GM12878 (cell line): ENCODE data around the gene STAG2. TPM values are rescaled to one million over a fixed set of nuclear protein-coding genes. Genes with fewer than 3 reads are reported as not detected.
A peak's percentile ranks its signal among the peaks of the same experiment; 100 is the strongest.

Experiments
- ATAC-seq: fragments of 200-7000 bp; cut with Tn5 transposase; 3 replicates; pipeline ENCODE4 v1.9.1; 2020; ENCODE audit warnings: mild to moderate bottlenecking, moderate library complexity
- BruUV-seq: library from RNA; stranded (reverse); fragments of 400-500 nt; replicated peaks from 2 replicates; lab custom pipeline; 2021; lab: Mats Ljungman, UMichigan
- CTCF ChIA-PET: fragments of 300-600 bp; sonication (Branson Sonifier 250); formaldehyde crosslinking; extraction: SDS; loops from one replicate; lab custom pipeline; 2021; ENCODE audit warnings: inconsistent platforms; lab: Yijun Ruan, JAX
- POLR2A ChIA-PET: fragments of 350-600 bp; formaldehyde crosslinking; extraction: SDS; loops from one replicate; lab custom pipeline; 2021; ENCODE audit warnings: inconsistent platforms; lab: Charles Lee
- RAD21 ChIA-PET: fragments of 300-600 bp; sonication (Branson Sonifier 250); formaldehyde crosslinking; loops from one replicate; lab custom pipeline; 2023; ENCODE audit warnings: antibody characterized with exemption; ENCODE audit not compliant: unreplicated experiment; lab: Charles Lee
- SMC1A ChIA-PET: fragments of 300-600 bp; sonication (Branson Sonifier 250); formaldehyde crosslinking; loops from one replicate; lab custom pipeline; 2023; ENCODE audit not compliant: unreplicated experiment, uncharacterized antibody; lab: Charles Lee
- DNase-seq: peaks from one replicate; pipeline ENCODE4 v3.0.0-alpha.2; 2011; ENCODE audit warnings: low read depth, low spot score
- FAIRE-seq: peaks from 3 replicates; lab custom pipeline; 2011; peaks lifted over from hg19 to GRCh38; lab: Jason Lieb, UNC
- H2AFZ ChIP-seq: 2 replicates; pipeline ENCODE4 v1.6.0; 2011; ENCODE audit warnings: low read depth, low read length, control low read depth; ENCODE audit not compliant: control insufficient read depth
- H3K27ac ChIP-seq: 2 replicates; pipeline ENCODE4 v1.5.1; 2011; ENCODE audit warnings: control low read depth; ENCODE audit not compliant: control insufficient read depth, insufficient read depth
- H3K27me3 ChIP-seq, 2 experiments: replicated peaks in 1 of 2; 2 replicates each; pipeline versions ENCODE4 v1.6.0 to v1.6.1; 2011; ENCODE audit warnings: low read length in 1 of 2; ENCODE audit not compliant: control insufficient read depth in 2 of 2, insufficient read depth in 2 of 2
- H3K36me3 ChIP-seq, 2 experiments: 2 replicates each; pipeline ENCODE4 v1.5.1; 2011; ENCODE audit warnings: low read length in 1 of 2; ENCODE audit not compliant: control insufficient read depth in 2 of 2, insufficient read depth in 2 of 2
- H3K4me1 ChIP-seq: 2 replicates; pipeline ENCODE4 v1.6.1; 2011; ENCODE audit warnings: mild to moderate bottlenecking, low read length, moderate library complexity, mixed read lengths; ENCODE audit not compliant: control insufficient read depth, insufficient read depth
- H3K4me2 ChIP-seq: 2 replicates; pipeline ENCODE4 v1.6.0; 2011; ENCODE audit warnings: control low read depth; ENCODE audit not compliant: control insufficient read depth, insufficient read depth
- H3K4me3 ChIP-seq: fragments of 200-600 bp; sonication (generic); 2 replicates; pipeline ENCODE4 v1.5.1; 2016
- H3K79me2 ChIP-seq: 2 replicates; pipeline ENCODE4 v1.6.0; 2011; ENCODE audit warnings: low read length; ENCODE audit not compliant: control insufficient read depth, insufficient read depth
- H3K9ac ChIP-seq: 2 replicates; pipeline ENCODE4 v1.8.0; 2011; ENCODE audit warnings: low read length, control low read depth, mixed read lengths; ENCODE audit not compliant: control insufficient read depth, insufficient read depth
- H3K9me3 ChIP-seq: replicated peaks from 3 replicates; pipeline ENCODE4 v1.5.1; 2011; ENCODE audit warnings: mild to moderate bottlenecking, low read length; ENCODE audit not compliant: control insufficient read depth, insufficient read depth
- H4K20me1 ChIP-seq: 2 replicates; pipeline ENCODE4 v1.6.0; 2011; ENCODE audit not compliant: control insufficient read depth, insufficient read depth
- DPF2 ChIP-seq: fragments of 450-650 bp; IDR thresholded peaks from 2 replicates; pipeline ENCODE4 v1.6.1; 2017; ENCODE audit warnings: mild to moderate bottlenecking
- EGR1 ChIP-seq, 2 experiments: IDR thresholded peaks; 1 replicate in 1 of 2; 2 replicates in 1 of 2; pipeline ENCODE4 v1.6.1; 2011 to 2012; ENCODE audit warnings: low read depth in 2 of 2, low read length in 2 of 2, borderline replicate concordance in 1 of 2, mild to moderate bottlenecking in 1 of 2, moderate library complexity in 1 of 2
- EP300 ChIP-seq, 2 experiments: fragments of 150-350 bp in 1 of 2; IDR thresholded peaks; 2 replicates each; pipeline ENCODE4 v1.6.1; 2011 to 2012; ENCODE audit warnings: low read depth in 2 of 2, low read length in 2 of 2, borderline replicate concordance in 1 of 2, improper control_type of control experiment in 1 of 2, inconsistent platforms in 1 of 2; ENCODE audit not compliant: control insufficient read depth in 1 of 2
- ESRRA ChIP-seq: IDR thresholded peaks from 2 replicates; pipeline ENCODE4 v1.6.1; 2012; ENCODE audit warnings: mild to moderate bottlenecking, low read length, improper control_type of control experiment
- EZH2 ChIP-seq: IDR thresholded peaks from 2 replicates; pipeline ENCODE4 v1.6.1; 2012; ENCODE audit warnings: low read depth, mild to moderate bottlenecking, control low read depth, inconsistent platforms, low read length, borderline replicate concordance; ENCODE audit not compliant: control insufficient read depth
- JUNB ChIP-seq: IDR thresholded peaks from 2 replicates; pipeline ENCODE4 v1.6.1; 2016; ENCODE audit warnings: antibody characterized with exemption, mild to moderate bottlenecking
- KAT2A ChIP-seq: conservative IDR thresholded peaks from 2 replicates; pipeline ENCODE4 v1.6.1; 2011; ENCODE audit warnings: low read depth, low read length; ENCODE audit not compliant: control insufficient read depth
- MYB ChIP-seq: fragments of 150-350 bp; IDR thresholded peaks from 2 replicates; pipeline ENCODE4 v1.6.1; 2014; ENCODE audit warnings: mild to moderate bottlenecking, low read depth, low read length, borderline replicate concordance
- NFXL1 ChIP-seq: fragments of 450-650 bp; IDR thresholded peaks from 2 replicates; pipeline ENCODE4 v1.6.1; 2017; ENCODE audit warnings: antibody characterized with exemption, mild to moderate bottlenecking, borderline replicate concordance
- NR2C1 ChIP-seq: fragments of 450-650 bp; IDR thresholded peaks from 2 replicates; pipeline ENCODE4 v1.6.1; 2017; ENCODE audit warnings: antibody characterized with exemption, mild to moderate bottlenecking, moderate library complexity
- RBBP5 ChIP-seq: fragments of 200-600 bp; sonication (generic); conservative IDR thresholded peaks from 2 replicates; pipeline ENCODE4 v1.6.1; 2016
- TCF7 ChIP-seq: IDR thresholded peaks from 2 replicates; pipeline ENCODE4 v1.6.1; 2014; ENCODE audit warnings: antibody characterized with exemption, borderline replicate concordance
- YY1 ChIP-seq: IDR thresholded peaks from 2 replicates; pipeline ENCODE4 v1.6.1; 2011; ENCODE audit warnings: low read depth, mild to moderate bottlenecking, low read length
- ZNF24 ChIP-seq: fragments of 450-650 bp; IDR thresholded peaks from 2 replicates; pipeline ENCODE4 v1.6.1; 2017; ENCODE audit warnings: antibody characterized with exemption, mild to moderate bottlenecking
- in situ Hi-C: fragments of 300-500 bp; cut with MboI; formaldehyde crosslinking; loops from 9 replicates; pipeline ENCODE4 v1.14.3; 2018; ENCODE audit warnings: mixed read lengths
- intact Hi-C: fragments of 100-400 bp; cut with micrococcal nuclease; formaldehyde crosslinking; loops from one replicate; pipeline ENCODE4 v1.14.2; 2022; ENCODE audit not compliant: unreplicated experiment
- polyA plus RNA-seq, 11 experiments: library from polyadenylated mRNA; depleted of rRNA in 4 of 11; unstranded in 6 of 11; stranded (reverse) in 5 of 11; fragments of >200 nt; fragmentation: Nextera tagmentation in 4 of 11; fragmentation: Illumina TruSeq in 1 of 11; extraction: Ambion mirVana in 4 of 11; extraction: Trizol in 1 of 11; gene quantifications; 1 replicate in 1 of 11; 2 replicates in 10 of 11; pipeline versions ENCODE4 v1.2.1 to v1.2.3, GENCODE V29; 2011 to 2016; ENCODE audit warnings: inconsistent platforms in 2 of 11, missing spikeins in 2 of 11, low read depth in 1 of 11
- total RNA-seq, 4 experiments: library from RNA; depleted of rRNA in 3 of 4; stranded (reverse); fragments of >200 nt in 3 of 4; fragmentation: Illumina TruSeq in 1 of 4; extraction: Trizol in 1 of 4; gene quantifications; 2 replicates each; pipeline versions ENCODE4 v1.2.1 to v1.2.3, GENCODE V29; 2013 to 2021

The STAG2 gene
- total and polyA plus RNA-seq, 10 of the 15 experiments (the other 5 are each of a cell fraction or from before 2014, with no cell fraction given) = 26.9 to 84.2 (median 46.7) TPM

- TF ChIP-seq ESRRA (no peak), RBBP5 (no peak), EGR1 (IDR thresholded peaks at IDR 0.05; ENCODE audit: borderline replicate concordance in 1 of 2, low read depth in 2 of 2, low read length in 2 of 2) (no peak), DPF2 (no peak), EZH2 (no peak), TCF7 (no peak), NR2C1 (no peak)
Observed at GRCh38 chrX:124001581-124001980, 40.1 kb downstream of the STAG2 start (continued).

GRCh38 chrX:124005228-124005627 is 43.7 kb downstream of the STAG2 start:
- peaks cover 61% of the 10 kb centered on the region for H3K79me2 ChIP-seq
- no peak overlapping the region for H3K4me3 ChIP-seq
- TF ChIP-seq NFXL1 = no peak
- no peak for TF ChIP-seq KAT2A
- no peak for TF ChIP-seq ZNF24
- no peak for TF ChIP-seq YY1
- TF ChIP-seq EP300 (IDR thresholded peaks at IDR 0.05; ENCODE audit: borderline replicate concordance in 1 of 2, control insufficient read depth in 1 of 2, low read depth in 2 of 2, low read length in 2 of 2) = no peak
- TF ChIP-seq MYB = no peak
- TF ChIP-seq JUNB = 0 out of 2 replicates have a peak, but pooled peaks have one; percentile 13
- H3K9ac ChIP-seq = no peak overlapping the region
- no peak overlapping the region for H3K27ac ChIP-seq
- ChIA-PET CTCF (no interaction called here), POLR2A (no interaction called here), RAD21 (no interaction called here), SMC1A (no interaction called here)
- H3K9me3 ChIP-seq = no peaks in the 10 kb centered on the region
- intact Hi-C loops (no loop called here), in situ Hi-C loops (no loop called here)
- H3K4me2 ChIP-seq = no peak overlapping the region
- no peak overlapping the region for H2AFZ ChIP-seq
- H3K27me3 ChIP-seq = no peaks in the 10 kb centered on the region
- no peaks in the 10 kb centered on the region for H3K36me3 ChIP-seq
- H3K4me1 ChIP-seq = peaks cover 4% of the 10 kb centered on the region; the same call in 1 of the 2 replicates
- DNase-seq (no peak), FAIRE-seq (no peak), ATAC-seq (peak; percentile 58)
- BruUV-seq = no TSS peak
- no peaks in the 10 kb centered on the region for H4K20me1 ChIP-seq
